CD1c-positive myeloid dendritic cell (primary cell): Measurements from ENCODE around the gene STK38.
A peak's percentile ranks its signal among the peaks of the same experiment; 100 is the strongest.

Experiments used
- DNase-seq: peaks from one replicate; pipeline ENCODE4 v3.0.0-alpha.2; 2016; ENCODE audit errors: extremely low spot score

The STK38 gene

DNA sequence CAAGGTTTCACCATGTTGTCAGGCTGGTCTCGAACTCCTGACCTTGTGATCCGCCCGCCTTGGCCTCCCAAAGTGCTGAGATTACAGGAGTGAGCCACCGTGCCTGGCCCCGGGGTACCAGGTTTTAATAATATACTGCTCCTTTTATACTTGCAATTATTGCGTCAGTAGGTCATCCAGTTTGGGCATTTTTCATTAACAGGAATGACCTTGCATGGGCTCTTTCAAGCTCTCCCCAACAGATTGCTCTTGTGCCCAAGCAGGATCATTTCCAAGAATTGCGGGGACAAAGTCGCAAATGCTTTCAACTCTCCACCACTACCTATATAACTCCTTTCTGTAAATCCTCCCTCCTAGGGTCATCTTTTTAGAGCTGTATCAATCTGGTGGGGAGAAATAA is 23.8 kb downstream of the STK38 start:
- no peak for DNase-seq

DNA sequence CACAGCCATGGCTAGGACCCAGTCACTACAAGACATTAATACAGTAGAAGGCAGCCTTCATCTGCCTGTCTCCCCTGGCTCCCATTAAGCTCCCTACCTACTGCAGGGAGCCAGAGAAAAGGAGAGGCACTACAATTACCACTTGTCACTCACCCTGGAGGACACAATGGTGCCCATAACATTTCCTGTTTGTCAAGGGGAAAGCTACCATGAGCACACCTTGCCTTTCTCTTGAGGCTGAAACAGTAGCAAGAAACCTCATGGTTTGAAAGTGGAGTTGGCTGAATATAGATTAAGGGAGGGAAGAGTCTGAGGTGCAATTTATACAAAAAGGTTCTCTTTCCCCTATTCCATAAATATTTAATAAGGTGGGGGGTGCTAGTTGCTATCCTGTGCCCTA is 27.9 kb downstream of the STK38 start:
- DNase-seq, result no peak

DNA sequence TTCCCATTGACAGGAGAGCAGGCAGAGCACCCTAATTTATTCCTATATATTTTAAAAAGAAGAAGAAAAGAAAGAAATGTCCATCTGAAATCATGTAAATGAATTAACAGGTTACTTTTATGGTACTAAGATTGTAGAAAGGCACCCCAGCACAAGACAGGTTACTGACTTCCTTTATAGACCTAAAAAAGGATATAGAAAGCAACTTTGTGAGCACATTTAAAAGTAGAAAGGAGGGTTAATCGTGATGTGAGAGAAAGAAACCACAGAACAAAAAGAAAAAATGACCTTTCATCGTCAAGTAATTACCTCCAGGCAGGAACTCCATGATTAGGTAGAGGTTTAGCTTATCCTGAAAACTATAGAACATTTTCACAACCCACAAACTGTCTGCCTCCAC is 29.9 kb downstream of the STK38 start:
- no peak for DNase-seq

DNA sequence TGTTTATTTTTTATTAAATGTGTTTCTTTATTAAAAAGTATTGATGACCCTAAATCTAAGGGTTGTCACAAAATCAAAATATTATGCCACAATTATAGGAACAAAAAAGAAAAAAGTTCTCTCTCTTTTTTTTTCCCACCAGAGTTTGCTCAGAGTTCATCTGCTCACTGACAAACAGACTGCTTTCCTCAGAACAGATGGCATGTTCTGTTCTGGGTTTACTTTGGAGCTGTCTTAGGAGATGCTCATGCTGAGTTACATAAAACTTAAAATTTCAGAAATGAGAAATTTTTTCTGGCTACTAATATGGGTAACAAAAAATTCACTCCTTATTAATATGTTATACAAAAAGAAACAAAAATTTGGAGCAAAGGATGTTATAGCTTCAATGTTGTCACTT is 30.3 kb downstream of the STK38 start:
- no peak for DNase-seq

DNA sequence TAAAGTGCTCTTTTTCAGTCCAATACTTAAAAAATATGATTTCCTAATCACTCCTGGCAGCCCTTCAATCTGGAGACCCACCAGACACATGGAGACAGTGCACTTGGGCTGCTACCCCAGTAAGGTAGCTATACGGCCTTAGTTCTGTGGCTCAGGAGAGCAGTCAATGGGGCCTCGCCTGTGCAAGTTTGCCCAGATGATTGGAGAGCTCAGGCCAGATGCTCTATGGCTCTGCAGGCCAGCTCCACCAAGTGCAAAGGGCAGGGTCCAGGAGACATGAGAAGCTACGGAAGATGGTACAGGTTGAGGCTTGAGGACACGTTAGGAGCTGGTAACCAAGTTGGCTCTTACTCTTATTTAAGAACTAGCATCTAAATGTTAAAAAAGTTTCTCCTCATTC is 30.7 kb downstream of the STK38 start:
- DNase-seq, result no peak

DNA sequence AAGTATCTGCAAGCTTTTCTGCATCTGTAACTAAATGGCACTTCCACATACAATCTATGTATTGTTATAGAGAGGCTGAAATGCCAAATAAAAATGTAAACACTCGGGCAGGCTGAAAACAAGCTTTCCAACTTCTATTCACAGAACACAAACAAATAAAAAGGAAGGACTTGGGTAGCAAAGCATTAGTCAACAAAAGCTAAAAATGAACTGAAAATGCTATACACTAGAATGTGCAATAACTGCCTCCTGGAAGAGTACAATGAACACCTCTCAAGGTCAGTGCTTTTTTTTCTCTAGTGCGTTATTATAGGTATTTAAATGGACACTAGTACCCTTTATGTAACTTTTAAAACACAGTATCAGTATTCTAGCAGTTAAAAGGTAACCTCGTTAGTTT is 31.4 kb downstream of the STK38 start:
- no peak for DNase-seq

DNA sequence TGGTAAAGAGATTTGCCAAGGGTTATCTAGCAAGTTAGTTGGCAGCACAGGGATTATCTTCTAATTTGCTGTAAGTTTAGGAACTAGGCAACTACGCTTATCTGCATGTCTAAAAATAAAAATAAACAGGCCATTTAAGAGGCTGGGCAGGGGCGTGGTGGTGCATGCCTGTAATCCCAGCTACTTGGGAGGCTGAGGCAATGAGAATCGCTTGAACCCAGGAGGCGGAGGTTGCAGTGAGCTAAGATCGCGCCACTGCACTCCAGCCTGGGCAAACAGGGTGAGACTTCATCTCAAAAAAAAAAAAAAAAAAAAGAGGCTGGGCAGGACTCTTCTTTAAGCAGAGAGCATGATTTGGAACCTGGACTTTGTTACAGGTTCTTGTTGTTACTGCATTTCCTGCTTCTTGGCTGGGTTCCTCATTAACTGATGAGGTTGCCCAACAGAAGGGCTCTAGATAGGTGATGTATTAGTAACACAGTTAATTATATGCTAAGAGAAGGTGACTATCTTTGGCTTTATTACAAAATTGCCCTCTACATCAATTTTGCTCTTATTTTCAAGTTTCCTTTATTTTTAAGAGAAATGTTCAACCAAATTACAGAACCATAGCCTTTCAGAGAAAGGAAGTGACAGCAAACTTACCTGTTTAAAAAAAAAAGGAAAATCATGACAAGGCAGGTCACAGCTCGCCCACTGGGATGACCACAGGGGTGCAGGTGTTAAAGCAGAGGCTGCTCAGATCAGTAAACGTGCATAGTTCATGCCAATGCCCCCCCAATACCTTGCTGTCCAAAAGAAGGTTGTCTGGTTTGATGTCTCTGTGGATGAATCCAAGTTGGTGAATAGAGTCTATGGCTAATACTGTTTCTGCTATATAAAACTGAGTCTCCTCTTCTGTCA is 32.5 kb downstream of the STK38 start:
- DNase-seq, result no peak

DNA sequence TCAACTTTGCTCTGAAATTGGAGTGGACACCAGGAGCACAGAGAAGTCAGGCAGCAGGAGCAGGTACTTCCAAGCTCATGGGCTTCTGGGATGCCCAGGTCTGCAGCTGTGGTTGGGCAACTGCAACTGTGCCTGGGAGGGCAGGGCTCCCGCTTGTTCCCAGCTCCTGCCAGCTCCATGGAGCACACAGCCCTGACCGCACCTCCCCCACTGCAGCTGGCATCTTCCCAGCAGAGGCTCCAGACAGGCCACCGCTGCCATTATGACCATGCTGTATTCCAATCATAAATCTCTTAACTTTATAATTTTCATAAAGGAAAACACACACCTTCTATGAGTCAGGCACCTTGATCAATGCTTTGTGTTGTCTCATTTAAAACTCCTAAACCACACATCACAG is 36.9 kb downstream of the STK38 start:
- no peak for DNase-seq

DNA sequence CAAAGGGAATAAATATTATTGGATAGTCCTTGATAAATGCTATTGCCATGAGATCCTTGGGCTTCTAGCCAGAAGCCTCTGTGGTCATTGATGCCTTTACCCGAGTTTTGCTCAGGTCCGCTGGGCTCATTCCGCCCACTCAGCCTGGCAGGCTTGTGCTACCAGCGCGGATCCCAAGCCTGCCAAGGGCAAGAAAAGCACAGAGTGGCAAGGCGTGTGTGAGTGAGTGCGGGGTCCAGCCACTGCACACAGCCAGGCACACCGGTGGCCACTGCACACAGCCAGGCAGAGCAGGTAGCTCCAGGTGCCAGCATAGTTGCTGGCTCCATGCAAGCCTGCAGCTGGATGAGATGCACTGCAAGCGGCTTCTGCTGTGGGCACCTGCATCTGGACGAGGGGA is 38.7 kb downstream of the STK38 start:
- DNase-seq, result no peak

DNA sequence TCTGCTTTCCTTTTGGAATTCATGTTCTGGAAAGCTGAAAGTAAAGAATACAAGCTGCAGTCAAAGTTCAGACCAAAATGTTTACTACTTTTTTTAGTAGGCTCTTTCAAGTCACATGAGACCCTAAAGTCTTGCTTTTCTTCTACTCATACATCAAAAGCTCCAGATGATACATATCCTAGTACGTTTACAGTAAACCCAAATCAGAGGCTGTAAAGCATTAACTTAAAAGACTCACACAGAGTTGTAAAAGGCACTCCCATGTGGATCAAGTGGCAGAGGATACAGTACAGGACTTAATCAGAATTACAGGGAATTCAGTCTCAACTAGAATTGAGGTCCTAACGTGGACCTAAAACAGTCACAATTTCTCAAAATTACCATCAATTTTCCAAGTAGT is 40.7 kb downstream of the STK38 start:
- no peak for DNase-seq

DNA sequence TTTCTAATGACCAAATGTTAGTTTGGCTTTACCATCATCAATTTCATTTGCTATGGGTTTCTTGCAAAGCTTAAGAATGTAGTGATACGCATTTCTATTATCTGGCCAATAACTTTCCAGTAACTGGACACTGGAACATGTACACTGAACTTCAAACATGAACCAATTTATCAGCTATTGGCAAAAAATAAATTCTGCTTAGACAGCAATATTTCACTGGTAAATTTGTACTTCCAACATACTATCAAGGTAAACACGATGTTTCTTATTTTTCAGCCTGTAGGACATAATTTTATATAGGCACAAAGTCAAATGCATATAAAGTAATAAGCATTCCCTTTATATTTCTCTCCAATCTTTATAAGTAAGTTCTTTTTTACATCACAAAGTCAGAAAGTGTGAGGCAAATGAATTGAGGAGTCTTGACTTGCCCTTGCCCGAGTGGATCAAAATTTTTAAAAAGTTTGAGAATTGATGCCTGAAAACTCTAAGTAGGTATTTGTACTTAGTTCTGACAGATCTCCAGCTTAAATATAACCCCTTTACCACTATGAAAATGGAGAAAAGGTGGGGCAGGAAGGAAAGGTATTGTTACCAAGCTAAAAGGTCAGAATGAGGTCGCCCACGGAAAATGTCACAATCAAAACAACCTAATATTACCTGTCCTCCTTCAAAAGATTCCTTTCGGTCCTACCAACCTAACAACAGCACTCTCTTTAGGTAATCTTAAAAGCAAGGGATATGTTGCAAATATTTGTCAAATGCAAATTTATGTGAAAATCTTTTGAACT is 41.3 kb downstream of the STK38 start:
- no peak for DNase-seq

DNA sequence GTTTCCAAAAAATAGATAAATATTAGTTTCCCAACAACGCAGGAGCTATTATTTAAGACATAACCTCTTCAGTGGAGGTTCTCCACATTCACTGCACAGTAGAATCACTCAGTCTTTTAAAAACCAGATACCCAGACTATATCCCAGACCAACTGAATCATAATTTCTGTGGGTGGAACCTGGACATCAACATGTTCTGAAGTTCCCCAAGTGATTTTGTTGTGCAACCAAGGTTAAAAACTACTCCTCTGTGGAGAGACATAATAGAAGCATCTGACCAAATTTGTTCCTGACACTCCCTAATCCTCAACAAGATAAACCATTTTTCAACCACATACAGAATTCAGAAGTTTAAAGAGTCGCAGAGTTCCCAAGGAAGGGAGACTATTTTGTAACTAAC is 42.3 kb downstream of the STK38 start:
- DNase-seq, result no peak

DNA sequence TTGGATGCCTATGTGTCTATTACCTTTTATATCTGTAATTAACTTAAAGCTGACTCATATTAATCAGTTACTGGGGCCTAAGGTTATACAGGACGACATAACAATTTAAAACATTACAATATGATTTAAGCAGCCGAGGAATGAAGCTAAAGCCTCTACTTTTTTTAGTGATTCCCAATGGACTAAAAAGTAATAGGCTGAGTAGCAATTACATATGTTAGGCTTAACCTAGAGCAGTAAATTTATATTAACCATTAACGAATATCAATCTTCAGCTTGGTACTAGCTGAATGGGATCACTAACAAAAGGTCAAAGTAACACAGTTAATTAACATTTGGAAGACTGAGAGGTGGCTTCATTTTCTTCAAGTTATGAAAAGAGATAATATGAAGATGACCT is 43.1 kb downstream of the STK38 start:
- DNase-seq, result no peak

DNA sequence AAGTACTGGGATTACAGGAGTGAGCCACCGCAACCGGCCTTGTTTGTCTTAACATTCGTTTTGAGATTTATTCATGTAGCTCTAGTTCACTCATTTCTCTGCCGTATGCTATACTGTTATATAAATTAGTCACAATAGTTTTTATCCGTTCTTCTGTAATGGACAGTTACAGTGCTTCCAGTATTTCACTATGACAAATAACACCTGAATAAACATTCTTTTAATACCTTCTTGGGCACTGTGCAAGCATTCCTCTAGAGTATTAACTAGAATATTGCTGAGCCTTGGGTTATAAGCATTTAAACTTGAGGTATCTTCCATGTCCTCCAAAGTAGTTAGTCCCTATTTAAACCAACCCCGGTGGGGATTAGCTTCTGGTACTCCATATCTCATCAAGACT is 45.6 kb downstream of the STK38 start:
- no peak for DNase-seq

DNA sequence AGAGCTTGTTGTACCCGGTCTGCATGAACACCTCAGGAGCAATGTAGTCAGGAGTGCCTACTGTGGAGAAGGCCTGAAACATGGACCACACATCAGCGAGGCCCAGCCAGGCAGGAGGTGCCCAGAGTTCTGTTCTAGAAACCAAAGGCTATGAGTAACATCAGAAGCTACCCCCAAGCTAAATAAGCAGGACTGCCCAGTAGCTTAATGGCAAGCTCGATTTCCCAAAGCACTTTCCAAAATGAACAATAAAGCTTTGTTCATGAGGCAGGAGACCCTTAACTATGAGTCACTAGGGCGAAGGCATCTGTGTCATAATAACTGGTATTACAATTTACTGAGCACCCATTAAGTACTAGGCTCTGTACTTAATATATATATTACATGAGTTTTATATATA is 47.4 kb downstream of the STK38 start:
- DNase-seq, result no peak

DNA sequence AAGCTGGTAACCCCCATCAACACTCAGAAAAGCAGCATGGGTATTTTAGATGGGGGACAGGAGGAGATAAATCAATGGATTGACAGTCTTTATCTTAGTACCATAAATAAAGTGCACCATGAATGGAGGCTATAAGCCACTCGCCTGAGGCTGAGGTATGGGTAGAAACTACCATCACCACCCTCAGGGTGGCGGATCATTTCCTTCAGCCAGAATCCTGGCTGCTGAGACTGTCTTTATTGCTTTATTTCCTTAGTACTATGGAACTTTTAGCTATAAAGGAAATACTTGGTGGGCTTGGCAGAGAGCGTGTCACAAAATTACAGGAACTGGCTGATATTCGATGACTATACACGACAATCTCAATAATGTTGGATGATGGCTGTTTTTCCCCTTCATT is 52.2 kb downstream of the STK38 start:
- no peak for DNase-seq

DNA sequence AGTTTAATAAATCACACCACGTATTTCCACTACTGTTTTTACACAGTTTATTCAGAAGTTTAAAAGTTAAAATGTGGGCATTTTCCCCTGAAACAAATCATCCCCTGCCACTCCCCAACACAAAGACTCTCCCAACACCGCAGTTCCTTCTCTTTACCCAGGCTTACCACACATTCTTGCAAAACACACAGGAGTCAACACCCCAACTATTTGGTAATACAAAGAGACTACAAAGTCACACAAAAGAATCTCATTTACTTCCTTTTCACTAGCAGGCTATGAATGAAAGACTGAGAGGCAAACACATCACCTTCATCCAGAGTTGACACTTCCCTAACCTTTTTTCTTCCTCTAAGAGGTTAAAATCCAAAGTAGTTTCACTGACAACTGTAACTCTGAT is 53.4 kb downstream of the STK38 start:
- DNase-seq, result peak; percentile 71

DNA sequence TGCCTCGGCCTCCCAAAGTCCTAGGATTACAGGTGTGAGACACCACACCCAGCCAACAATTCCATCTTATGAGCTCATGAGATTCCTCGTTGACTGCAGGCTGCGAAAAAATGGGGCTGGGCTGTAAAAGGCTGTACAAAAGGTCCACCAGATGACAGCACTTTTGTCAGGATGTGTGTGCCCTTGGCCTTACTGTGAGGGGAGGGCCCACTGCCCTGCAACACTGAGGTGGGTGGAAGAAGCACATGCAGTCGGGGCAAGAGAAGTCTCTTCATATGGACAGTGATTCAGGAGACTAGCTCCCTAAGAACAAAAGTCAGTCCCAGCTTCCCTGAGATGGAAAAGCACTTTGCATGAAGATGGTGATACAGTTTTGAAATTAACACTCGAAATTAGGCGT is 54.0 kb downstream of the STK38 start:
- no peak for DNase-seq

DNA sequence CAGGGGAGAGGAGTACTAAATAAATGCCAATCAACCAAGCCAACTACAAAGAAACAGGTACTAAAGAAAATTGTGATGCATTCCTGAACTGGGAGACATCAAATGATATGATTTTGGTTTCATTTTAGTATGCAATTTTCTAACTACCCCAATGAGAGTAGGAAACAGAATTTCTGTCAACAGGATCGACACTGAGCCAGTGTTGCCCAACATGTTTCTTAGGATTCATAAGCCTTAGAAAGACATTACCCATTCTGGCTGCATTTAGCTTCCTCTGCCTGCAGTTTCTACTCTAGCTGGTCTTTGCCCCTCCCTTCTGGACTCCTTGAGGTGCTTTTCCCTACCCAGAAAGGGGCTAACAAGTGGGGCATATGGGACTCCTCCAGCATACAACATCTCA is 54.7 kb downstream of the STK38 start:
- peak; percentile 40 for DNase-seq

DNA sequence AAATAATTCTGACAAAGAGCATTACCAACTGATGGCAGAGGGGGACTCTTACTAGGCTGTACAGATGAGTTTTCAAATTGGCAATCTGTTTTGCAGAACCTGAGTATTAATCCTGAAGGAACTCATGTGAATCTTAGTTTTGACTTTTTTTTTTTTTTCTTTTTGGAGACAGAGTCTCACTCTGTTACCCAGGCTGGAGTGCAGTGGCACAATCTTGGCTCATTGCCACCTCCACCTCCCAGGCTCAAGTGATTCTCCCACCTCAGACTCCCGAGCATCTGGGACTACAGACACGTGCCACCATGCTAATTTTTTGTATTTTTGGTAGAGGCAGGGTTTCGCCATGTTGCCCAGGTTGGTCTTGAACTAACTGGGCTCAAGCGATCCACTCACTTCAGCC is 55.2 kb downstream of the STK38 start:
- no peak for DNase-seq

DNA sequence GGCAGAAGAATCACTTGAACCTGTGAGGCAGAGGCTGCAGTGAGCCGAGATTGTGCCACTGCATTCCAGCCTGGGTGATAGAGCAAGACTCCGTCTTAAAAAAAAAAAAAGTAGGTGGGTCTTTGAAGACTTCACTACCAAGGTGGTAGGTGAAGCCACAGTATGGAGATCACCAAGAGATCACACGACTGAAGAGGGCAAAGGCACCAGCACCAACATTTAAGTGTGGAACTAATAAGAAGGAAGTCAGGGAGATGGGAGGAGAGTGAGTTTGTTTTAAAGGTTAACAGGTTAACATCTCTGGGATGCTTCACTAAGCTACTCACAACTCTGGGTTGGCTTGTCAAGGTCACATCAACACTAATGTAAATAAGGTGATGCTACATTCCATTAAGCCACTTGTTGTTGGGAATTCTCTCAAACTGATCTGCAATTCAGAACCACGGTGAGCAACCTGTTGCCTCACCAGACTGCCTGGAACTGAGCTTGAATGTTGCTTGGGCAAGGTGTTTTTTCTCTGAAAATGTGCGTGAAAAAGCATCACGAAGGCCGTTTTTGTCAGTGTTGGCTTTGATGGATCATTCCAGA is 55.8 kb downstream of the STK38 start:
- DNase-seq, result no peak

DNA sequence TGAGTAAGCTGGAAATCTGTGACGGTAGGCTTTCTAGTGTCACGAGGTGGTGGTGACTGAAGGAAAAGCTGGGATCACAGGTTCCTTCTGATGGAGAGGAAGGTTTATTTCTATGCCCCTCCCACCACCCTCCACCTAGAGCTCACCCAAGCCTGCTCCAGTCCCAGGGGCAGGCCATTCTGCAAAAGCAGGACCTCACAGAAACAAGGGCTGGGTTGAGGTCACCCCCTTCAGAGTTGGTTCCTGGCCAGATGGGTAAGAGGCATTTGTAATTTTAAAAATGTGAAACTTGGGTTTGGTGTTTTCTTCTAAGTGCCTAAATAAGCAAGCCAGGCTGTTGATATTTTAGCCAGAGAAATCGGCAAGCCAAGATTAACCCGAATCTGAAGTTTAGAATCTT is 57.9 kb downstream of the STK38 start:
- no peak for DNase-seq

DNA sequence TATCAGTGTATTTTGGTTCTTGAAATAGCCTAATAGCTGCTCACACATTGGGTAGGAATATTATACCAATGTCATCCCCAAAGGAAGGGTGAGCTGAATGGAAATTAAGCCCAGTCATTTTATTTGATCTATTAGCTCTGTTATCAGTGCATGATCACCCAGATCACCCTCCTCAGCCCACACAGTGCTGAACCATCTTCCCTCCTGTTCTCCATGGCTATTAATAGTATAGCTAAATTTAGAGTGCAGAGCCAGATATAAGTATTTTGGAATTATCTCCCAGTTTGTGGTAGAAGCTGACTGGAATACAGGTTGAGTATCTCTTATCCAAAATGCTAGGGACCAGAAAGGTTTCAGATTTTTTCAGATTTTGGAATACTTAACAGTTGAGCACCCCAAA is 59.1 kb downstream of the STK38 start:
- no peak for DNase-seq
